ENCODE data around the gene RABEP2. TPM values are rescaled to one million over a fixed set of nuclear protein-coding genes. Genes with fewer than 3 reads are reported as not detected.
"Not testable (repeated sequence)": the region's sequence is repeated elsewhere in the genome, so short reads cannot be mapped to it uniquely, and the experiment has no call there.

Gene RABEP2
- total RNA-seq, 1 experiment from 2014 or later = 17.5 TPM

DNA sequence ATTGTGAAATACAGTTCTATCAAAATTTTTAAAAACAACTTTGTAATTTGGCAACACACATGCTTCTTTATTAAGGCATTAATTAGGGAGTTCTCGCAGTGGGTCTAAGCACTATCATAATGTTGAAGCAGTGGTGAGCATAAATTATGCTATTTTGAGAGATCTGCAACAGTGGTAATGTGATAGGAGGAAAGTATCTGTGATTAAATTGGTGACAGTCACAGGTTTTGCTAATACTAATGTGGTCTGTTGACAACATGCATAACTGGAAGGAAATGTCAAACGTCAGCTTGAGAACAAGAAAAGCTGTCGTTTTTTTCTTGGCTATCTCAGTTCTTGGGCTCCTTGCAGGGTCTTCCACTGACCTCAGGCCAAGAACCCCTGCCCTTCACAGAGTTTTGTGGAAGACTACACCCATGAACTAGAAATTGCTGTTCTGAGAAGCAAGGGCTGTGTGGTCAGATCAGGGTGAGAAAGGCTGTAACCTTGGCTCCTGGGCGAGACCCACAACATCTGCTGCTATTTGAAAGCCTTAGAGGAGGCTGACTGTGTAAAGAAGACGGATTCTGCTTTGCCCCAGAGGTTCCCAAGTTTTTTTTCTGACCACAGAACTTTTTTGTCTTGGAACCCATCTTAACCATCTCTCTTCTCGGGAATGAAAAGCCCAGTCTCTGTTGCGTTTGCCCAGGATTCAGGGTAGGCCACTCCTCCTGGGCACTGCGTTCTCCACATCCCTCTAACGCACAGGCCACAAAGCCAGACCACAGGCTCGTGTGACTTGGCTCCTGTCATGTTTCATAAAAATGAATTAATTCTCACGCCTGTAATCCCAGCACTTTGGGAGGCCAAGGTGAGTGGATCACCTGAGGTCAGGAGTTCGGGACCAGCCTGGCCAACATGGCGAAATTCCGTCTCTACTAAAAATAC lies 32.8 kb downstream of the RABEP2 start:
- no peaks in the 10 kb centered on the region for H3K4me1 ChIP-seq (ENCODE audit: insufficient read depth, low read length)
- H2AK5ac ChIP-seq (ENCODE audit: insufficient read length, low read length) = no peak overlapping the region
- no peaks in the 10 kb centered on the region for H3K79me1 ChIP-seq (ENCODE audit: insufficient read depth, low read depth, low read length, poor library complexity, severe bottlenecking)
- TF ChIP-seq, protein P1, sequence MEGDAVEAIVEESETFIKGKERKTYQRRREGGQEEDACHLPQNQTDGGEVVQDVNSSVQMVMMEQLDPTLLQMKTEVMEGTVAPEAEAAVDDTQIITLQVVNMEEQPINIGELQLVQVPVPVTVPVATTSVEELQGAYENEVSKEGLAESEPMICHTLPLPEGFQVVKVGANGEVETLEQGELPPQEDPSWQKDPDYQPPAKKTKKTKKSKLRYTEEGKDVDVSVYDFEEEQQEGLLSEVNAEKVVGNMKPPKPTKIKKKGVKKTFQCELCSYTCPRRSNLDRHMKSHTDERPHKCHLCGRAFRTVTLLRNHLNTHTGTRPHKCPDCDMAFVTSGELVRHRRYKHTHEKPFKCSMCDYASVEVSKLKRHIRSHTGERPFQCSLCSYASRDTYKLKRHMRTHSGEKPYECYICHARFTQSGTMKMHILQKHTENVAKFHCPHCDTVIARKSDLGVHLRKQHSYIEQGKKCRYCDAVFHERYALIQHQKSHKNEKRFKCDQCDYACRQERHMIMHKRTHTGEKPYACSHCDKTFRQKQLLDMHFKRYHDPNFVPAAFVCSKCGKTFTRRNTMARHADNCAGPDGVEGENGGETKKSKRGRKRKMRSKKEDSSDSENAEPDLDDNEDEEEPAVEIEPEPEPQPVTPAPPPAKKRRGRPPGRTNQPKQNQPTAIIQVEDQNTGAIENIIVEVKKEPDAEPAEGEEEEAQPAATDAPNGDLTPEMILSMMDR (conservative IDR thresholded peaks at IDR 0.05) = no peak
- no peak overlapping the region for H3T11ph ChIP-seq (ENCODE audit: low read length)
- no peaks in the 10 kb centered on the region for H3K4me1 Mint-ChIP-seq
- no peaks in the 10 kb centered on the region for H4K20me1 ChIP-seq (ENCODE audit: control insufficient read depth, insufficient read depth, insufficient read length)
- no peak overlapping the region for H2BK20ac ChIP-seq (ENCODE audit: low read depth, low read length, poor library complexity, severe bottlenecking)
- H2BK5ac ChIP-seq (ENCODE audit: insufficient read length, low read length) = no peak overlapping the region
- no peak for DNase-seq
- no peaks in the 10 kb centered on the region for H3K27me3 Mint-ChIP-seq (ENCODE audit: low read depth)
- H3K23me2 ChIP-seq (ENCODE audit: insufficient read length, low read depth, low read length, poor library complexity, severe bottlenecking) = no peaks in the 10 kb centered on the region
- H3K79me2 ChIP-seq (ENCODE audit: insufficient read depth, low read length) = no peaks in the 10 kb centered on the region
- H3K4me2 ChIP-seq (ENCODE audit: insufficient read depth, insufficient read length, low read length) = no peak overlapping the region
- no peak overlapping the region for H2BK120ac ChIP-seq (ENCODE audit: low read depth, low read length, poor library complexity, severe bottlenecking)
- H3K9me3 ChIP-seq (ENCODE audit: control insufficient read depth, low read depth, low read length) = no peaks in the 10 kb centered on the region
- H4K5ac ChIP-seq (ENCODE audit: insufficient read length, low read depth, low read length) = no peak overlapping the region
- no peak overlapping the region for H2BK15ac ChIP-seq (ENCODE audit: low read depth, low read length)
- no peak overlapping the region for H4K8ac ChIP-seq (replicated peaks; ENCODE audit: insufficient read length, low read depth, low read length)
- H4K91ac ChIP-seq (ENCODE audit: insufficient read length, low read depth, low read length) = no peak overlapping the region
- H2AFZ ChIP-seq (ENCODE audit: low read length) = no peak overlapping the region
- H3K18ac ChIP-seq (ENCODE audit: insufficient read length, low read depth, low read length) = no peak overlapping the region
- no peak overlapping the region for H3K27ac ChIP-seq (ENCODE audit: insufficient read length, low read depth, low read length)
- no CpG with 5 or more reads among the region's 14 CpGs for WGBS (ENCODE audit: extremely low coverage, insufficient read length, low lambda C conversion rate)
- H3K14ac ChIP-seq (ENCODE audit: insufficient read depth, low read length) = no peak overlapping the region
- peaks cover 0 to 4% (median 0%) of the 10 kb centered on the region in 3 experiments; a peak in 1 of 7 replicates for H3K36me3 Mint-ChIP-seq (ENCODE audit: insufficient read depth in 1 of 3, low read depth in 3 of 3)
- H3K9ac ChIP-seq (ENCODE audit: extremely low read depth, insufficient read length, low read length) = no peak overlapping the region
- H3K56ac ChIP-seq (ENCODE audit: insufficient read length, low read depth, low read length) = no peak overlapping the region
- H2BK12ac ChIP-seq (ENCODE audit: insufficient read length, low read depth, low read length) = no peak overlapping the region
- peak overlapping the region in 1 of 3 experiments; percentile 70; a peak in 3 of 7 replicates for H3K27ac Mint-ChIP-seq
- no peak overlapping the region for H3K4ac ChIP-seq (ENCODE audit: low read depth, low read length)
- H3K23ac ChIP-seq (ENCODE audit: insufficient read length, low read depth, low read length) = no peak overlapping the region
- no peaks in the 10 kb centered on the region for H3K9me3 Mint-ChIP-seq
- H3K4me3 Mint-ChIP-seq = no peak overlapping the region
- no peaks in the 10 kb centered on the region for H3K27me3 ChIP-seq (ENCODE audit: insufficient read depth, low read length)

DNA sequence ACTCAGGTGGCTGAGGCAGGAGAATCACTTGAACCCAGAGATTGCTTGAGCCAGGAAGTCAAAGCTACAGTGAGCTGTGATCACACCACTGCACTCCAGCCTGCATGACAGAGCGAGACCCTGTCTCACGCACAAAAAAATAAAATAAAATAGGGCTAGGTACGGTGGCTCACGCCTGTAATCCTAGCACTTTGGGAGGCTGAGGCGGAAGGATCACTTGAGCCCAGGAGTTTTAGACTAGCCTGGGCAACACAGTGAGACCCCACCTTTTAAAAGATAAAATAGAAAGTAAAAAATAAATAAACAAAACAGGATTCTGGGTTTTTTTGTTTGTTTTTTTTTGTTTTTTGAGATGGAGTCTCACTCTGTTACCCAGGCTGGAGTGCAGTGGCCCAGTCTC lies 34.7 kb downstream of the RABEP2 start:
- not testable (repeated sequence) for H3K9me3 ChIP-seq (ENCODE audit: control insufficient read depth, low read depth, low read length); H4K91ac ChIP-seq (ENCODE audit: insufficient read length, low read depth, low read length); H3K27ac ChIP-seq (ENCODE audit: insufficient read length, low read depth, low read length); H3K4me3 Mint-ChIP-seq; H3K23me2 ChIP-seq (ENCODE audit: insufficient read length, low read depth, low read length, poor library complexity, severe bottlenecking); H3K27me3 Mint-ChIP-seq (ENCODE audit: low read depth); H4K20me1 ChIP-seq (ENCODE audit: control insufficient read depth, insufficient read depth, insufficient read length); H3K4me2 ChIP-seq (ENCODE audit: insufficient read depth, insufficient read length, low read length); H3K18ac ChIP-seq (ENCODE audit: insufficient read length, low read depth, low read length); H2BK20ac ChIP-seq (ENCODE audit: low read depth, low read length, poor library complexity, severe bottlenecking); H3K4me1 ChIP-seq (ENCODE audit: insufficient read depth, low read length); H3K23ac ChIP-seq (ENCODE audit: insufficient read length, low read depth, low read length); H3K79me2 ChIP-seq (ENCODE audit: insufficient read depth, low read length); H2AK5ac ChIP-seq (ENCODE audit: insufficient read length, low read length); H2BK15ac ChIP-seq (ENCODE audit: low read depth, low read length); H2BK12ac ChIP-seq (ENCODE audit: insufficient read length, low read depth, low read length); H3T11ph ChIP-seq (ENCODE audit: low read length); H2BK5ac ChIP-seq (ENCODE audit: insufficient read length, low read length); H4K8ac ChIP-seq (replicated peaks; ENCODE audit: insufficient read length, low read depth, low read length); H3K9ac ChIP-seq (ENCODE audit: extremely low read depth, insufficient read length, low read length); H3K14ac ChIP-seq (ENCODE audit: insufficient read depth, low read length); H4K5ac ChIP-seq (ENCODE audit: insufficient read length, low read depth, low read length); H3K56ac ChIP-seq (ENCODE audit: insufficient read length, low read depth, low read length); H2AFZ ChIP-seq (ENCODE audit: low read length); H3K4ac ChIP-seq (ENCODE audit: low read depth, low read length); H3K27ac Mint-ChIP-seq; H3K4me1 Mint-ChIP-seq; DNase-seq; H3K27me3 ChIP-seq (ENCODE audit: insufficient read depth, low read length); H3K79me1 ChIP-seq (ENCODE audit: insufficient read depth, low read depth, low read length, poor library complexity, severe bottlenecking); H3K36me3 Mint-ChIP-seq (ENCODE audit: insufficient read depth in 1 of 3, low read depth in 3 of 3); H2BK120ac ChIP-seq (ENCODE audit: low read depth, low read length, poor library complexity, severe bottlenecking); H3K9me3 Mint-ChIP-seq
- no CpG with 5 or more reads among the region's 5 CpGs for WGBS (ENCODE audit: extremely low coverage, insufficient read length, low lambda C conversion rate)
